Activated T-helper 2 cell treated with anti-CD3 and anti-CD28 coated beads, Interferon-gamma antibody, Interleukin-2, Interleukin-4, amounts not matched to agents 10 μg/mL and 5 μg/mL and 100 μg/mL, durations not matched to agents 14 hours and 24 hours and 36 hours (primary cell): ENCODE results near the gene ZFPM1. TPM values are rescaled to one million over a fixed set of nuclear protein-coding genes. Genes with fewer than 3 reads are reported as not detected.

Experiments
- DNase-seq: peaks from one replicate; pipeline ENCODE4 v3.0.0; 2021; ENCODE audit warnings: low spot score
- H3K27ac Mint-ChIP-seq: one replicate; pipeline ENCODE4 v1.8.0; 2021; ENCODE audit warnings: mixed read lengths
- H3K27me3 Mint-ChIP-seq: one replicate; pipeline ENCODE4 v1.8.0; 2021; ENCODE audit warnings: low read depth, mixed read lengths
- H3K36me3 Mint-ChIP-seq: one replicate; pipeline ENCODE4 v1.8.0; 2021; ENCODE audit warnings: low read depth, mixed read lengths
- H3K4me1 Mint-ChIP-seq: one replicate; pipeline ENCODE4 v1.8.0; 2021; ENCODE audit warnings: low read depth, mixed read lengths
- H3K4me3 Mint-ChIP-seq: one replicate; pipeline ENCODE4 v1.8.0; 2021; ENCODE audit warnings: low read depth, mild to moderate bottlenecking, moderate library complexity, mixed read lengths
- H3K9me3 Mint-ChIP-seq: one replicate; pipeline ENCODE4 v1.8.0; 2021; ENCODE audit warnings: mixed read lengths
- intact Hi-C: fragments of 100-400 bp; cut with micrococcal nuclease; formaldehyde crosslinking; loops from one replicate; pipeline ENCODE4 v1.15.1; 2023
- total RNA-seq: library from RNA; stranded (reverse); gene quantifications from 2 replicates; pipeline ENCODE4 v1.2.3, GENCODE V29; 2022

ZFPM1 gene
- total RNA-seq, 1 donor from 2014 or later, result 14.5 TPM

GRCh38 chr16:88502776-88503280 is 49.7 kb downstream of the ZFPM1 start:
- intact Hi-C loops, result no loop called here
- H3K9me3 Mint-ChIP-seq, result no peaks in the 10 kb centered on the region
- H3K27ac Mint-ChIP-seq, result no peak overlapping the region
- no peak overlapping the region for H3K4me3 Mint-ChIP-seq
- H3K36me3 Mint-ChIP-seq, result no peaks in the 10 kb centered on the region
- H3K4me1 Mint-ChIP-seq, result no peaks in the 10 kb centered on the region
- H3K27me3 Mint-ChIP-seq, result no peaks in the 10 kb centered on the region
- DNase-seq, result no peak

- no peaks in the 10 kb centered on the region for H3K27me3 Mint-ChIP-seq
- no peak for DNase-seq
- no peaks in the 10 kb centered on the region for H3K36me3 Mint-ChIP-seq
- no peak overlapping the region for H3K27ac Mint-ChIP-seq
- no peaks in the 10 kb centered on the region for H3K4me1 Mint-ChIP-seq
- intact Hi-C loops, result no loop called here
- H3K9me3 Mint-ChIP-seq, result no peaks in the 10 kb centered on the region
- no peak overlapping the region for H3K4me3 Mint-ChIP-seq
Measured at GRCh38 chr16:88503374-88503770, 50.3 kb downstream of the ZFPM1 start.

GRCh38 chr16:88503771-88504488 is 50.9 kb downstream of the ZFPM1 start:
- Mint-ChIP-seq H3K36me3 (no peaks in the 10 kb centered on the region), H3K27ac (no peak overlapping the region), H3K9me3 (no peaks in the 10 kb centered on the region), H3K27me3 (no peaks in the 10 kb centered on the region), H3K4me1 (no peaks in the 10 kb centered on the region), H3K4me3 (no peak overlapping the region)
- intact Hi-C loops, result no loop called here
- no peak for DNase-seq

- intact Hi-C loops, result no loop called here
- Mint-ChIP-seq H3K9me3 (no peaks in the 10 kb centered on the region), H3K4me1 (no peaks in the 10 kb centered on the region), H3K27ac (no peak overlapping the region), H3K27me3 (no peaks in the 10 kb centered on the region), H3K4me3 (no peak overlapping the region), H3K36me3 (no peaks in the 10 kb centered on the region)
- DNase-seq, result no peak
Measured at GRCh38 chr16:88504489-88505404, 51.7 kb downstream of the ZFPM1 start.

GRCh38 chr16:88505405-88506082 is 52.5 kb downstream of the ZFPM1 start:
- intact Hi-C loops, result no loop called here
- H3K36me3 Mint-ChIP-seq, result no peaks in the 10 kb centered on the region

GRCh38 chr16:88506723-88507122 is 53.6 kb downstream of the ZFPM1 start:
- H3K27ac Mint-ChIP-seq, result no peak overlapping the region

More at GRCh38 chr16:88505405-88506082, 52.5 kb downstream of the ZFPM1 start:
- Mint-ChIP-seq H3K4me1 (no peaks in the 10 kb centered on the region), H3K9me3 (no peaks in the 10 kb centered on the region), H3K4me3 (no peak overlapping the region), H3K27me3 (no peaks in the 10 kb centered on the region), H3K27ac (no peak overlapping the region)
- DNase-seq, result peak; percentile 18

GRCh38 chr16:88507231-88507743 is 54.2 kb downstream of the ZFPM1 start:
- Mint-ChIP-seq H3K36me3 (no peaks in the 10 kb centered on the region), H3K4me1 (no peaks in the 10 kb centered on the region), H3K9me3 (no peaks in the 10 kb centered on the region), H3K4me3 (no peak overlapping the region), H3K27ac (no peak overlapping the region), H3K27me3 (no peaks in the 10 kb centered on the region)
- DNase-seq, result no peak
- intact Hi-C loops, result no loop called here

More at GRCh38 chr16:88506723-88507122, 53.6 kb downstream of the ZFPM1 start:
- no peak overlapping the region for H3K4me3 Mint-ChIP-seq
- DNase-seq, result no peak
- intact Hi-C loops, result no loop called here
- H3K9me3 Mint-ChIP-seq, result no peaks in the 10 kb centered on the region
- H3K27me3 Mint-ChIP-seq, result no peaks in the 10 kb centered on the region
- no peaks in the 10 kb centered on the region for H3K4me1 Mint-ChIP-seq
- H3K36me3 Mint-ChIP-seq, result no peaks in the 10 kb centered on the region

- H3K9me3 Mint-ChIP-seq, result no peaks in the 10 kb centered on the region
- H3K36me3 Mint-ChIP-seq, result no peaks in the 10 kb centered on the region
- H3K4me1 Mint-ChIP-seq, result no peaks in the 10 kb centered on the region
- DNase-seq, result no peak
- H3K4me3 Mint-ChIP-seq, result no peak overlapping the region
- intact Hi-C loops, result no loop called here
- H3K27ac Mint-ChIP-seq, result no peak overlapping the region
- no peaks in the 10 kb centered on the region for H3K27me3 Mint-ChIP-seq
Measured at GRCh38 chr16:88508376-88508867, 55.3 kb downstream of the ZFPM1 start.

- intact Hi-C loops, result no loop called here
- H3K4me3 Mint-ChIP-seq, result no peak overlapping the region
- H3K27ac Mint-ChIP-seq, result no peak overlapping the region
- DNase-seq, result no peak
- no peaks in the 10 kb centered on the region for H3K36me3 Mint-ChIP-seq
- no peaks in the 10 kb centered on the region for H3K4me1 Mint-ChIP-seq
- no peaks in the 10 kb centered on the region for H3K27me3 Mint-ChIP-seq
- no peaks in the 10 kb centered on the region for H3K9me3 Mint-ChIP-seq
Measured at GRCh38 chr16:88508868-88509748, 56.0 kb downstream of the ZFPM1 start.

GRCh38 chr16:88509749-88510069 is 56.6 kb downstream of the ZFPM1 start:
- Mint-ChIP-seq H3K36me3 (no peaks in the 10 kb centered on the region), H3K9me3 (no peaks in the 10 kb centered on the region), H3K4me1 (no peaks in the 10 kb centered on the region), H3K27me3 (no peaks in the 10 kb centered on the region), H3K4me3 (no peak overlapping the region), H3K27ac (no peak overlapping the region)
- DNase-seq, result no peak
- intact Hi-C loops, result no loop called here

GRCh38 chr16:88510091-88510994 is 57.3 kb downstream of the ZFPM1 start:
- intact Hi-C loops, result no loop called here
- Mint-ChIP-seq H3K27ac (no peak overlapping the region), H3K4me3 (no peak overlapping the region), H3K36me3 (no peaks in the 10 kb centered on the region), H3K27me3 (no peaks in the 10 kb centered on the region), H3K4me1 (no peaks in the 10 kb centered on the region), H3K9me3 (no peaks in the 10 kb centered on the region)
- DNase-seq, result no peak
